Measurements from ENCODE around the gene GNPTAB.

- TF ChIP-seq YY1 (IDR thresholded peaks at IDR 0.05; ENCODE audit: insufficient read depth, insufficient read length) (no peak), ZNF274 (IDR thresholded peaks at IDR 0.05; ENCODE audit: low read depth, low read length) (no peak), SUZ12 (IDR thresholded peaks at IDR 0.05; ENCODE audit: extremely low read depth, insufficient read depth, insufficient read length) (no peak)
These were observed 134.2 kb downstream of the GNPTAB start for GRCh38 chr12:101696251-101697196.

All from NT2/D1 (cell line).